Thymus (tissue), 11 donors: ENCODE measurements around the gene TLL2. TPM values are rescaled to one million over a fixed set of nuclear protein-coding genes. Genes with fewer than 3 reads are reported as not detected.

Experiments
- DNase-seq, 9 donors: peaks; one replicate each; pipeline ENCODE4 v3.0.0-alpha.2; 2013; ENCODE audit warnings: low spot score in 9 of 9, low read depth in 6 of 9, missing footprints in 1 of 9
- H3K27ac ChIP-seq, 2 donors: one replicate each; pipeline ENCODE4 v1.5.1; 2013; ENCODE audit warnings: control low read depth in 1 of 2, low read depth in 1 of 2, low read length in 1 of 2, mild to moderate bottlenecking in 1 of 2, moderate library complexity in 1 of 2
- H3K27me3 ChIP-seq, 2 donors: one replicate each; pipeline ENCODE4 v1.5.1; 2013; ENCODE audit warnings: low read length in 1 of 2; ENCODE audit not compliant: control insufficient read depth in 2 of 2, insufficient read depth in 1 of 2
- H3K36me3 ChIP-seq, 2 donors: one replicate each; pipeline ENCODE4 v1.5.1; 2013; ENCODE audit warnings: low read length in 1 of 2, mild to moderate bottlenecking in 1 of 2, moderate library complexity in 1 of 2; ENCODE audit not compliant: control insufficient read depth in 2 of 2, insufficient read depth in 2 of 2
- H3K4me1 ChIP-seq, 2 donors: one replicate each; pipeline ENCODE4 v1.5.1; 2013; ENCODE audit warnings: low read length in 2 of 2; ENCODE audit not compliant: control insufficient read depth in 2 of 2, insufficient read depth in 2 of 2
- H3K4me3 ChIP-seq, 2 donors: one replicate each; pipeline ENCODE4 v1.5.1; 2013; ENCODE audit warnings: low read length in 2 of 2, control low read depth in 1 of 2, mild to moderate bottlenecking in 1 of 2
- H3K9me3 ChIP-seq, 2 donors: one replicate each; pipeline ENCODE4 v1.5.1; 2013; ENCODE audit warnings: low read length in 1 of 2, mild to moderate bottlenecking in 1 of 2; ENCODE audit not compliant: control insufficient read depth in 2 of 2, insufficient read depth in 1 of 2
- WGBS: extraction: QIAGEN DNeasy Blood & Tissue Kit; methylation state at CpG from one replicate; pipeline ENCODE4 v1.1.7; 2013; 5-methylcytosine and 5-hydroxymethylcytosine counted together
- polyA plus RNA-seq: library from polyadenylated mRNA; stranded (reverse); fragments of 200-250 nt; gene quantifications from one replicate; pipeline ENCODE4 v1.2.3, GENCODE V29; 2013
- total RNA-seq: library from RNA; stranded (reverse); fragments of 120-200 nt; gene quantifications from one replicate; pipeline ENCODE4 v1.2.4, GENCODE V29; 2013
- donor health status: healthy.

The TLL2 gene
- total and polyA plus RNA-seq, 2 donors: 0.05 to 0.23 TPM

DNA sequence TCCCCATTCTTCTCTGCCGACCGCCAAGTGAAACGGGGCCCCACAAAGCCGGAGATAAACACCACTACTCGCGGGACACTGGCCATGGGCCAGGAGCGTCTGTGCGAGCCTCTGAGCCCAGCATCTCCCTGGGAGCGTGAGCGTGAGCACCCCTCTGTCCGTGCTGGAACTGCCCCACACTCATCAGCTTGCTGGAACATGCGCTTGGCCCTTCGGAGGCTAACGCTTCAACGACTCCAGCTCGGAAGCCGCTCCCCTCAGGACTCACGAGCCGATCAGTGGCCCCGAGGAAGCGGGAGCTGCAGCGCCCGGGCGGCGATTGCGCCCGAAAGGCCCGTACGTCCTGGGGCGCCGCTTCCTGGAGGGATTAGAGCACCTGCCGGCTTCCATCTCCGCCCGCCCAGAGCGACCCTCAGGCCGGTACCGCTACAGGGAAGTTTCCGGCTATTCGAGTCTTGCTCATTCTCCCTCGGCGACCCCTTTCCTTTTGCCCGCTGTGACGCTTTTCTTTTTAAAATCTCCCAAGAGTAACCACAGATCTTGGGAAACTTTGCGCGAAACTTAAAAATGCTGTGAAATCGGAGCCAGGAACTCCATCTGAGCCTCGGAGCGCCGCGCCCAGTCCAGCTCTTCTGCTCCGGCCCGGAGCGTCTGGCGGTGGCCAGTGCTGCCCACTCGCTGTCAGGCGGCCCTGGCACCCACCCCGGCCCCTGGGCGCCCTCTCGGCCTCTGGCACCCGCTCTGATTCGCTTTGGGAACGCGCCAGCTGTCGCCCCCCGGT lies 1.0 kb downstream of the TLL2 start:
- H3K27ac ChIP-seq: no peak overlapping the region
- peaks cover 12 to 22% of the 10 kb centered on the region in 2 donors for H3K4me1 ChIP-seq
- WGBS: 2% methylated on average over 65 of the region's 65 CpGs
- H3K27me3 ChIP-seq: peaks cover 43 to 75% of the 10 kb centered on the region in 2 donors
- peak in 1 of 9 donors; percentile 18 for DNase-seq
- H3K36me3 ChIP-seq: no peaks in the 10 kb centered on the region
- peaks cover 0 to 19% of the 10 kb centered on the region in 2 donors for H3K9me3 ChIP-seq
- peak overlapping the region; percentile 38 to 51 for H3K4me3 ChIP-seq

DNA sequence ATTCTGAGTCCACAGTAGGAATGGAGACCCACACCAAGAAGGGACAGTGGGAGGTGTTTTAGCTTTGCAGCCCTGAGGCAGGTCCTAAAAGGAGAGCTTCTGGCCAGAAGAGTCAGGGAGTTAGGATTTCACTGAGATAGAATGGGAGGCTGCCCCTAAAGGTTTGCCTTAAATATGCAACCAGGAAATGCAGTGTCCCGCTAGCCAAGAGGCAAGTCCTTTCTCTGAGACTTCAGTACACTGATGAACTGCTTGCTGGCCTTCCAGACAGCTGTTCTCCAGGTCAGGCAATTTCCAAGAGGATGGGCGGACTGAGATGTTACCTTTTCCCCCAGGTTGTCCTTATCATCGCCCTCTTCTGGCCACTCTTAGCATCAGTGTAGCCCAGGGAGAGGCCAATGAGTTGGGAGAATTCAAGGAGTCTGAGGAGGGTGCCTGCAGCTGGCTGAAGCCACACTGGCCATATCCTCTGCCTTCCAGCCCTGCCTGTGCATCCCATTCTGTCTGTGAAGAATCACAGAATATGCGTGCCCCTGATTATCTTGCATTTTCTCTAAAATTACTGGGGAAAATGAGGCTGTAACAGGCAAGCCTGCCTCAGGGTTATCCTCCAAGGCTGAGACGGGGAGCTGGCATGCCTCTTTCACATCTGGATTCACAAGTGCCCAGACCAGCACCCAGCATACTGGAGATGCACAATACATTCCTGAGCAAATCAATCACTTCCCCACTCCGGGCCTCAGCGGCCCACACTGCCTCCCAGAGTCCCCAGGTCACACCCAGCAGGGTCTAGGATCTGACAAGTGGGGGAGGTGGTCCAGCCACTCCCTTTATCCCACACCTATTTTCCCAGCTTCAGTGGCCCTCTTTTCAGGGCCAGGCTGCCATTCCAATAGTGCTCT lies 2.4 kb downstream of the TLL2 start:
- Histone ChIP-seq H3K4me1 (peaks cover 12 to 22% of the 10 kb centered on the region in 2 donors), H3K9me3 (peaks cover 0 to 19% of the 10 kb centered on the region in 2 donors), H3K27ac (no peak overlapping the region), H3K36me3 (no peaks in the 10 kb centered on the region), H3K27me3 (peaks cover 43 to 77% of the 10 kb centered on the region in 2 donors), H3K4me3 (no peak overlapping the region)
- WGBS: 69% methylated on average over 7 of the region's 7 CpGs
- peak in 2 of 9 donors; percentile 18 to 28 for DNase-seq

DNA sequence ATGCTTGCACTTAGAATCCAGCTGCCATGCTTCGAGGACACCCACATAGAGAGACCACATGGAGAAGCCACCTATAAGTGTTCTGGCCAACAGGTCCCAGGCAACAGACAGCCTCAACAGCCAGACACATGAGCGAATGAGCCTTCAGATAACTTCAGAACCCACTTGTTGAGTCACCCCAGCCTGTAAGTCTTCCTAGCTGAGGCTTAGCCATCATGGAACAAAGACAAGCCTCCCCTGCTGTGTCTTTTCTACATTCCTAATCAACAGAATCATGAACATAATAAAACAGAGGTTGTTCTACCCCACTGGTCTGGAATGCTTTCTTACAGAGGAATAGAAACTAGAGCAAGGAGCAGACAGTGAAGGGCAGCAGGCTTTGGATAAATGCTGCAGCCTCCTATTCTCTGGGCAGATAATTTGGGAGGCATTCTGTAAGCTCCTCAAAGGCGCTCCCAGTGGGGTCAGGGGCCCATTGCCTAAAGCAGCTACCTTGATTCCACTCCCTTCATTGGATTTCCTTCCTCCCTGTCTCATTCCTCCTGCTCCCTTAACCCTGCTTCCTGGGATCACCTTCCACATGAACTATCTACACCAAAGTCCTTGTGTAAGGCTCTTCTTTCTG lies 4.6 kb downstream of the TLL2 start:
- WGBS: 95% methylated on average over 3 of the region's 3 CpGs
- H3K4me3 ChIP-seq: no peak overlapping the region
- DNase-seq: no peak
- H3K27me3 ChIP-seq: peaks cover 30 to 57% of the 10 kb centered on the region in 2 donors
- H3K4me1 ChIP-seq: peaks cover 12 to 20% of the 10 kb centered on the region in 2 donors
- H3K9me3 ChIP-seq: peaks cover 0 to 17% of the 10 kb centered on the region in 2 donors
- H3K27ac ChIP-seq: no peak overlapping the region
- no peaks in the 10 kb centered on the region for H3K36me3 ChIP-seq

DNA sequence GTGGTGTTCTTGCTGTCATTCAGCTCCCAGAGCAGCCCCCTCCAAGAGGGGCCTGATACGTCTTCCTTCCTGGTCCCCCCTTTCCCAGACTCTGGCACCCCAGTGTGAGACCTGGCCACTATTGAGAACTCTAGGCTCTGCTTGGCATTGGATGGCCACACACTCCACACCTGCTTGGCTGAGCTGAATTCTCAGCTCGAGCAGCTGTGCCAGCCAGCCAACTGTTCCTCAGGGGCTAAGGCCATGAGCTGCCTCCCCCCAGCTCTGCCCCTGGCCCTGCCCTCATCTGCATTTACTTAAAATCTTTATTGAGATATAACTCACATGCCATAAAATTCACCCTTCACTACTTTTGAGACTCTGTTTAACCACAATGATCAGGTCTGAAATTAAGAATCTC lies 6.7 kb downstream of the TLL2 start:
- DNase-seq: no peak
- Histone ChIP-seq H3K9me3 (peaks cover 0 to 5% of the 10 kb centered on the region in 2 donors), H3K4me3 (no peak overlapping the region), H3K36me3 (no peaks in the 10 kb centered on the region), H3K27ac (no peak overlapping the region), H3K4me1 (no peaks in the 10 kb centered on the region), H3K27me3 (peaks cover 10 to 36% of the 10 kb centered on the region in 2 donors)
- WGBS: 93% methylated on average over 2 of the region's 2 CpGs

DNA sequence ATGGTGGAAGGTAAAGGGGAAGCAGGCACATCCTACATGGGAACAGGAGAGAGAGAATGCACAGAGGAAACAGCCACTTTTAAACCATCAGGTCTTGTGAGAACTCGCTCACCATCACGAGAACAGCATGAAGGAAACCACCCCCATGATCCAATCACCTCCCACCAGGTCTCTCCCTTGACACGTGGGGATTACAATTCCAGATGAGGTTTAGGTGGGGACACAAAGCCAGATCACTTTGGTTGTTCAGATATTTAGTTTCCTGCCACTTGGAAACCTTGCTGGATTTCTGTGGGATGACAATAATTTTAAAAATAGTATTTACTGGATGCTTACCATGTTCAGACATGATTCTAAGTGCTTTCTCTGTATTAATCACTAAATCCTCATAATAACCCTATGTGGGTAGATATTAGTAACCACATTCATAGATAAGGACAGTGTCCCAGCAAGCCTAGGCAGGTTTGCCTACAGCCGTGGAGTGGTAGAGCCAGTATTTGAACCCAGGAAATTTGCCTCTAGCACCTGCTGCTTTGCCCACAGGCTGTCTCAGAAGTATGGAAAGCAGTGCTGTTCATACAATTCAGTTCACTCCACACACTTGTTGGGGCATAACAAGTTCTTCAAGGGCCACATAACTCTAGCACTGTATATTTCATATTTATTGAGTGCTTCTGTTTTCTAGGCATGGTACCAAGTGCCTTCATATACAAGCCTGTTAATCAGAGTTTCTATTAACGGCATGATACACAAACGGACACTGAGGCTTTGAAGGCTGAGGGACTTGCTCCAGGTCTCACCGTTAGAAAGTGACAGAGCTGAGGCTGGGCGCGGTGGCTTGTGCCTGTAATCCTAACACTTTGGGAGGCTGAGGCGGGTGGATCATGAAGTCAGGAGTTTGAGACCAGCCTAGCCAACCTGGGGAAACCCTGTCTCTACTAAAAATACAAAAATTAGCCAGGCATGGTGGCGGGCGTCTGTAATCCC lies 8.3 kb downstream of the TLL2 start:
- Histone ChIP-seq H3K36me3 (no peaks in the 10 kb centered on the region), H3K4me1 (no peaks in the 10 kb centered on the region), H3K4me3 (no peak overlapping the region), H3K9me3 (no peaks in the 10 kb centered on the region), H3K27ac (no peak overlapping the region), H3K27me3 (peaks cover 0 to 20% of the 10 kb centered on the region in 2 donors)
- DNase-seq: no peak
- WGBS: 90% methylated on average over 12 of the region's 12 CpGs

DNA sequence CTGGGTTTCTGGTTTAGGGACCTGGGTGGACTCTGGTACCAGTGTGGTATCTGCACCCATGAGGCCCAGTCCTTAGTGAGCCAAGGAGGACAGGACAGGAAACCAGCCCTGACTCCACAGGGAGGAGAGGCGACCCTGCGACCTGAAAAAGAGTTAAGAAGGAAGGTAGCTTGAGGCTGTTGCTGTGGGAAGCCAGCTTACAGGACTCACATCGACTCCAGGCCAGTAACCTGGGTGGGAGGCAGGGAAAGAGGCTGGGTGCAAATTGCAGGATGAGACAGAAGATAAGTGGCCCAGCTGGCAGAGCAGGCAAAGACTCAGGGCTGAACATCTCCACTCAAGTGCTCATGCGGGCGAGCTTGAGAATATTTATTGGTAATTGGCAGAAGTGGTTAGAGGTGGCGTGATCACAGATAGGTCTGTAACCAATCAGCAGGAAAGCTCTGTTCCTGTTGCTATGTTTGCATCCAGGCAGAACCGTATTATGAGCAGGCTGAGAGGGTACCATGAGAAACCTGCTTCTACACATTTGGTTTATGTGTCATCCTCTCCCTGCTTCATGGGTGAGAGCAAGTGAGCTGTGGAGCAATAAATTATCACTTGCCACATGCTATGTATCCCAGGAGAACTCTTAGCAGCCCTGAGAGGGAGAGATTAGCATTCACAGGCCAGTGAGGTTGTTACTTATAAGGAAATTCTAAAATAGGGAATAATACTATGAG lies 11.0 kb downstream of the TLL2 start:
- Histone ChIP-seq H3K9me3 (no peaks in the 10 kb centered on the region), H3K4me3 (no peak overlapping the region), H3K27me3 (peaks cover 0 to 6% of the 10 kb centered on the region in 2 donors), H3K4me1 (no peaks in the 10 kb centered on the region), H3K36me3 (no peaks in the 10 kb centered on the region), H3K27ac (no peak overlapping the region)
- DNase-seq: no peak
- WGBS: 94% methylated on average over 7 of the region's 7 CpGs

DNA sequence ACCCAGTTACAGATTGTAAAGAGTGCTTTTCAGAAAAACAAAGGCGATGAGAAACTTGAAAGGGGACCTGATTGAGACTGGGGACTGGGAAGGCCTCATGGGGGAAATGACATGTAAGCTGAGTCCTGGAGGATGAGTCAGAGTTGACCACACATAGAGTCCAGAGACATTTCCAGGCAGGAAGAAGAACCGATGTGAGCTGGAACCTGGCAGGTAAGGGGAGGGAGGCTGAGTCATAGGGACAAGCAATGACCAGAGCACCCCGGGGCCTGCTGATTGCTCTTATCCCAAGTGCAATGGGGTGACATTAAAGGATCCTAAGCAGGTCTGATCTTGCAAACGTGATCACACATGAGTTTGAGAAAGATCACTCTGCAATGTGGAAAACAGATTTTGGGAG lies 11.7 kb downstream of the TLL2 start:
- H3K27ac ChIP-seq: no peak overlapping the region
- 91% methylated on average over 4 of the region's 4 CpGs for WGBS

DNA sequence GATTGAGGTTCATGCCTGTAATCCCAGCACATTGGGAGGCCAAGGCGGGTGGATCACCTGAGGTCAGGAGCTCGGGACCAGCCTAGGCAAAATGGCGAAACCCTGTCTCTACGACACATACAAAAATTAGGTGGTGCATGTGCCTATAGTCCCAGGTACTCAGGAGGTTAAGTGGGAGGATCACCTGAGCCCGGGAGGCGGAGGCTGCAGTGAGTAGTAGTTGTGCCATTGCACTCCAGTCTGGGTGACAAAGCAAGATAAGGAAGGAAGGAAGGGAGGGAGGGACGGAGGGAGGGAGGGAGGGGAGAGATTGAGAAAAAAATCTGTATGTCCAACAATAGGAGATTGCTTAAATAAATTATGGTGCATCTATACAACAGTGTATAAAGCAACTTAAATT lies 13.2 kb downstream of the TLL2 start:
- Histone ChIP-seq H3K4me3 (no peak overlapping the region), H3K27ac (no peak overlapping the region), H3K27me3 (peaks cover 0 to 2% of the 10 kb centered on the region in 2 donors), H3K4me1 (no peaks in the 10 kb centered on the region), H3K36me3 (no peaks in the 10 kb centered on the region), H3K9me3 (no peaks in the 10 kb centered on the region)
- no peak for DNase-seq
- 68% methylated on average over 7 of the region's 7 CpGs for WGBS

More for the DNA sequence above, 11.7 kb downstream of the TLL2 start:
- no peaks in the 10 kb centered on the region for H3K4me1 ChIP-seq
- H3K27me3 ChIP-seq: peaks cover 0 to 4% of the 10 kb centered on the region in 2 donors
- no peaks in the 10 kb centered on the region for H3K9me3 ChIP-seq
- DNase-seq: no peak
- H3K36me3 ChIP-seq: no peaks in the 10 kb centered on the region
- no peak overlapping the region for H3K4me3 ChIP-seq
